ENCODE results near the gene SDHAF4.
"Not testable (repeated sequence)": the region's sequence is repeated elsewhere in the genome, so short reads cannot be mapped to it uniquely, and the experiment has no call there.

SDHAF4 gene

DNA sequence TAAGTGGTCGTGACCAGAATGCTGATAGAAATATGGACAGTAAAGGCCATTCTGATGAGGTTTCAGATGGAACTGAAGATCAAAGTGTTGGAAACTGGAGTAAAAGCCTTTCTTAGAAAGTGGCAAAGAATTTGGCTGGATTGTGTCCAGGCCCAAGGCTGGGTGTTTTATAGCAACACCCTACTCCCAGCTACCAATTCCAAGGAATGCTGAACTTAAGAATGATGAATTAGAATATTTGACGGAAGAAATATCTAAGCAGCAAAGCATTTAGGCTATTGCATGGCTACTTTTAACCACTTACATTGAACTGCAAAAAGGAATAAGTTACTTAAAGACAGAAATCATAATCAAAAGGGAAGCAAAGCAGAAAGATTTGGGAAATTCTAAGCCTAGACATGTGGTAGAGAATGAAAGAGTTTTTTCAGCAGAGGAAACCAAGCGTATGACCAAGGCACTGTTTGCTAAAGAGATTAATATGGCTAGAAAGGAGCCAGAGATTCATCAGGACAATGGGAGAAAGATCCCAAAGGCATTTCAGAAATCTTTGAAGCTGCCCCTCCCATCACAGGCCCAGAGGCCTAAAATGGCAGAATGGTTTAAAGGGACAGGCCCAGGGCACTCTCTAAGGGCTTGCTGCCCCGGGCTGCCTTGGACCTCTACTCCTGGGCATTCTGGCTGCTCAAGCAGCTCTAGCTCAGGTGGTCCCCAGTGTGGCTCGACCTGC is 25.8 kb downstream of the SDHAF4 start:
- DNase-seq (ENCODE audit: low spot score) = no peak

DNA sequence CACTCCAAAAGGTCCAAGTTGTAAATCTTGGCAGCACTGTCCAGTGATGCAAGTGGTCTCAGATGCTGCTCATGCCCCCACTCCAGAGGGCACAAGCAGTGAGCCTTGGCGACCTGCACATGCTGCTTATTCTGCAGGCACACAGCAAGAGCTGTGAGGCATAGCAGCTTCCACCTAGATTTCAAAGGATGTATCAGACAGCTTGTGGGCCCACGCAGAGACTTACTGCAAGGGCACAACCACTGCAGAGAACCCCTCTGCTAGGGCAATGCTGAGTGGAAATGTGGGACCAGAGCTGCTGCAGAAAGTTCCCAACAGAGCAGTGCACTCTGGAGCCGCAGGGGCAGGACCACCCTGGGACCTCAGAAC is 26.4 kb downstream of the SDHAF4 start:
- DNase-seq (ENCODE audit: low spot score) = no peak

- no peak for DNase-seq (ENCODE audit: low spot score)
Measured at GRCh38 chr6:70599187-70599586, 32.5 kb downstream of the SDHAF4 start.

DNA sequence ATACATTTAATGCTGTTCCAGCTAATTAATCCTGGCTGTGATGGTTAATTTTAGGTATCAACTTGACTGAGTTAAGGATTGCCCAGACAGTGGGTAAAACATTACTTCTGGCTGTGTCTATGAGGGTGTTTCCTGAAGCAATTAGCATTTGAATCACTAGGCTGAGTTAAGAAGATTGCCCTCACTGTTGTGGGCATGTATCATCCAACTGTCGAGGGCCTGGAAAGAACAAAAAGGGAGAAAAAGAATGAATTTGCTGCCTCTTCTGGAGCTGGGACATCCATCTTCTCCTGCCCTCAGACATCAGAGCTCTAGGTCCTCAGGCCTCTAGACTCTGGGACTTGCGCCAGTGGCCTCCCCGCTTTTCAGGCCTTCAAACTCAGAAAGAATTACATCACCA is 34.3 kb downstream of the SDHAF4 start:
- no peak for DNase-seq (ENCODE audit: low spot score)

DNA sequence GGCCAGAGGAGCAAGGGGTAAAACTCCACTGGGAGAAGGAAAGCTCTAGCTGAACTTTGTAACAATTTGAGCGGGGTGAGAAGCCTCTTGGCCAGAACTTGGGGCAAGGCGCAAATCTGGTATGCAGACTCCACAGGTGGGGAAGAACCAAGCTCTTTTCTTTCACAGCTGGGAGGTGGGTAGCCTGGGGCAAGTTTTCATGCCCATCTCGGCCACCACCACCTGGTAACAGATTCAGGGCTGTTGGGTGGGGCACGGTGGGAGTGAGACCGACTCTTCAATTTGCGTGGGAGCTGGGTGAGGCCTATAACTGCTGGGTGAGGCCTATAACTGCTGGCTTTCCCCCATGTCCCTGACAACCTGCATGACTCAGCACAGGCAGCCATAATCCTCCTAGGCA is 37.5 kb downstream of the SDHAF4 start:
- DNase-seq (ENCODE audit: low spot score) = no peak

- DNase-seq (ENCODE audit: low spot score) = not testable (repeated sequence)
Measured at GRCh38 chr6:70607371-70607770, 40.6 kb downstream of the SDHAF4 start.

- not testable (repeated sequence) for DNase-seq (ENCODE audit: low spot score)
Measured at GRCh38 chr6:70609181-70609580, 42.5 kb downstream of the SDHAF4 start.

DNA sequence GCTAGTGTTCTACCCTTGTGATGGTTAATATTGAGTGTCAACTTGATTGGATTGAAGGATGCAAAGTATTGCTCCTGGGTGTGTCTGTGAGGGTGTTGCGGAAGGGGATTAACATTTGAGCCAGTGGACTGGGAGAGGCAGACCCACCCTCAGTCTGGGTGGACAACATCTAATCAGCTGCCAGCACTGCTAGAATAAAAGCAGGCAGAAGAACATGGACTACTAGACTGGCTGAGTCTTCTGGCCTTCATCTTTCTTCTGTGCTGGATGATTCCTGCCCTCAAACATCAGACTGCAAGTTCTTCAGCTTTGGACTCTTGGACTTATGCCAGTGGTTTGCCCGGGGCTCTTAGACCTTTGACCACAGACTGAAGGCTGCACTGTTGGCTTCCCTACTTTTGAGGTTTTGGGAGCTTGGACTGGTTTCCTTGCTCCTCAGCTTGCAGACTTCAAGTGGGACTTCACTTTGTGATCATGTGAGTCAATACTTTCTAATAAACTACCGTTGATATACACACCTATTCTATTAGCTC is 50.1 kb downstream of the SDHAF4 start:
- DNase-seq (ENCODE audit: low spot score) = no peak

DNA sequence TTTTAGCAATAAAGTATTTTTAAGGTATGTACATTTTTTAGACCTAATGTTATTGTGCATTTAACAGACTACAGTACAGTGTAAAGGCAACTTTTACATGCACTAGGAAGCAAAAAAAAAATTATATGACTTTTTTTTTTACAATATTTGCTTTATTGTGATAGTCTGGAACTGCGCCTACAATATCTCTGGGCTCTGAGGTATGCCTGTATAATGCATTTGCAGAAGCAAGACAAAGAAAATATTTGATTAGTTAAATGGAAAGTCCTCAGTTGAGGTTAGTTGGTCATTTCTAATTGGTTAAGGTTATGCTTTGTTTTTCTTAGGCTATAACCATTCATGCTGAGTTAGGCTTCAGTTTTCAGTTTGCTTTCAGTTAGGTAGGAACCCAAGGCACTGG is 54.0 kb downstream of the SDHAF4 start:
- DNase-seq (ENCODE audit: low spot score) = no peak

DNA sequence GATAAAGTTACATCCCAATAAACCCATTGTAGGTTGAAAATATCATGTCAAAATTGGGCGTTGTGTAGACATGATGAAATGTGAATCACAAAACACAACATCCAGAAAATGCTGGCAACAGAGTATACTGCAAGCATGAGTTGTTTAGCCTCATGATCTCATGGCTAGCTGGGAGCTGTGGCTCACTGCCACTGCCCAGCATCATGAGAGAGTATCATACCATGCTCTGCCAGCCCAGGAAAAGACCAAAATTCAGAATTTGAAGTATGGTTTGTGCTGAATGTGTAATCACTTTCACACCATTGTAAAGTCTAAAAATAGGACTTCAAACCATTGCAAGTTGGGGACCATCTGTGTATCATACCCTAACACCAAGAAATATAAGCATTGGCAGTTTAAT is 55.7 kb downstream of the SDHAF4 start:
- no peak for DNase-seq (ENCODE audit: low spot score)

GRCh38 chr6:70625436-70625835 is 58.7 kb downstream of the SDHAF4 start:
- DNase-seq (ENCODE audit: low spot score) = no peak

DNA sequence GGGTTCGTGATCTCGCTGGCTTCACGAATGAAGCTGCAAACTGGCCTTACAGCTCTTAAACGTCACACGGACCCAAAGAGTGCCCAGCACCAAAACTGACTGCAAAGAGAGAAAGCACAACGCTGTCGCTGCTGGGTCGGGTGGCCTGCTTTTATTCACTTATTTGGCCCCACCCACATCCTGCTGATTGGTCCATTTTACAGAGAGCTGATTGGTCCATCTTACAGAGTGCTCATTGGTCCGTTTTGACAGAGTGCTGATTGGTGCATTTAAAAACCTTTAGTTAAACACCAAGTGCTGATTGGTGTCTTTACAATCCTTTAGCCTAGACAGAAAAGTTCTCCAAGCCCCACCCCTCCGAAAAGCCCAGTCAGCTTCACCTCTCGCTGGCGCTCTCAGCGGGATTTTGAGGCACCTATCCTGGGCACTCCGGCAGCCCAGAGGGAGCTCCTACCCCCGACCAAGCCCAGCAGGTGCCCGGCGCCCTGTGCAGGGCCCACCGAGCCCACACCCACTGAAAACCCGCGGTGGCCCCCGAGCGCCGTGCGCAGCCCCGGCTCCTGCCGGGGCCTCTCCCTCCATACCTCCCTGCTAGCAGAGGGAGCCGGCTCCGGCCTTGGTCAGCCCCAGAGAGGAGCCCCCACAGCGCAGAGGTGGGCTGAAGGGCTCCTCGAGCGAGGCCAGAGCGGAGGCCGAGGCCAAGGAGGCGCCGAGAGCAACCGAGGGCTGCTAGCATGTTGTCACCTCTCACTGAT is 60.9 kb downstream of the SDHAF4 start:
- no peak for DNase-seq (ENCODE audit: low spot score)

- DNase-seq (ENCODE audit: low spot score) = no peak
Measured at GRCh38 chr6:70629929-70630328, 63.2 kb downstream of the SDHAF4 start.

DNA sequence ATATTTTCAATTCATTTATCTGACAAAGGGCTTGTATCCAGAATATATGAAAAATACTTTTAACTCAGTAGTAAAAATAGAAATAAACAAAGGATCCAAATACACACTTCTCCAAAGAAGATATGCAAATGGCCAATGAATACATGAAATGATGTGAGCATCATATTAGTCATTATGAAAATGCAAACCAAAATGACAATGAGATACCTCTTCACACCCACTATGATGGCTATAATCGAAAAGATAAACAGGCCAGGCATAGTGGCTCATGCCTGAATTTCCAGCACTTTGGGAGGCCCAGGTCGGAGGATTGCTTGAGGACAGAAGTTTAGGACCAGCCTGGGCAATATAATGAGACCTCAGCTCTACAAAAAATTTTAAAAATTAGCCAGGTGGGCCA is 67.1 kb downstream of the SDHAF4 start:
- DNase-seq (ENCODE audit: low spot score) = no peak

- DNase-seq (ENCODE audit: low spot score) = no peak
Measured at GRCh38 chr6:70636596-70636995, 69.9 kb downstream of the SDHAF4 start.

DNA sequence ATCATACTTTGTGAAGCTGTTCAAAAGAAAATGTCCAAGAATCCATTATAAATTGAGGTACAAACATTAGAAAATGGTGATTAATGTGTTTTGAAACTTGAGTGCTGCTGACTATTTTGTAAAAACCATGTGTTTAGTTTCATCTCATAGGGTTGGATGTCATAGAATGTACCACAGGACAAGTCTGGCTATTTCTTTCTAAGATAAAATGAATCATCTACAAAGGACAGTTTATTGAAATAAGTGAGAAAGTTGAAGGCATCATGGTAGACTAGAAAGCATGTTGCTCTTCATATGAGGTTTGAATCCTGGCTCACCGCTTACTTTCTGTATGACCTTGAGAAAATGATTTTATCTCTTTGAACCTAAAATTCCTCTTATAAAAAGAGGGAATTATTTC is 71.7 kb downstream of the SDHAF4 start:
- no peak for DNase-seq (ENCODE audit: low spot score)
